HG03571 (cell line): ENCODE results near the gene PDSS2.
"Not testable (repeated sequence)": the region's sequence is repeated elsewhere in the genome, so short reads cannot be mapped to it uniquely, and the experiment has no call there.

Source experiments
- ATAC-seq: cut with Tn5 transposase; IDR thresholded peaks from one replicate; pipeline ENCODE4 v1.9.1; 2021; ENCODE audit not compliant: unreplicated experiment

PDSS2 gene

DNA sequence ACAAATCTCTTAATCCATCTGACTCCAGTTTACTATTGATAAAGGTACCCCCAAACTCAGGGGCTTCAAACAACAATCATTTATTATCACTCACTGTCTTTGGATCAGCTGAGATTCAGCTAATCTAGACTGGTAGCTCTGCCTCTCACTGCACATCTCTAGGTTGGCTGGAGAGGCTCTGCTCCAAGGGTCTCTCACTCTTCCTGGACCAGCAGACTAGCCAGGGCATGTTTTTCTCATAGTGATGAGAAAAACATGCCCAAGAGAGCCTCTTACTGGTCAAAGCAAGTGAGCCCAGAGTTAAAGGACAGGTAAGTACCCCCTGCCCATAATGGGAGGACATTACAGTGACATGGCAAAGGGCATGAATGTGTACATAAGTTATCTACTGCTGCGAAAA lies 228.9 kb downstream of the PDSS2 start:
- no peak for ATAC-seq

DNA sequence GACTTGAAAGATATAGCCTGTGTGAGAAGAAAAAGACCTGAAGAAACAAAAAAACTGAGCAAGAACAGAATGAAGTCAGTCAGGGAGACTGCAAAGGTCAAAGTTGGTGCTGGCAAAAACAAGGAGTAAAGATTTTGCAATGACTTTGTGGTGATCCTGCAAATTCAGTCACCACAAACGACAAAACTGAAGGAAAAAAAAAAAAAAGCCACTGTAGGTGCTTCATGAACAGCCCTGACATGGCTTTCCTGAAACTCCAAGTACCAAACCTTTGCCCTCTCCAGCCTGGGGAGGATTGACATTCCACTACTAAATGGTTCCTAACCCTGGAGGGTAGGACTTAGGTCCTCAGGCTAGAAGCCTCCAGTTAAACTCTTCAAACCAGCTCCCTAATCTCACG lies 229.3 kb downstream of the PDSS2 start:
- ATAC-seq = no peak

GRCh38 chr6:107228754-107229153 lies 230.6 kb downstream of the PDSS2 start:
- no peak for ATAC-seq

GRCh38 chr6:107221519-107221918 lies 237.8 kb downstream of the PDSS2 start:
- ATAC-seq = no peak

DNA sequence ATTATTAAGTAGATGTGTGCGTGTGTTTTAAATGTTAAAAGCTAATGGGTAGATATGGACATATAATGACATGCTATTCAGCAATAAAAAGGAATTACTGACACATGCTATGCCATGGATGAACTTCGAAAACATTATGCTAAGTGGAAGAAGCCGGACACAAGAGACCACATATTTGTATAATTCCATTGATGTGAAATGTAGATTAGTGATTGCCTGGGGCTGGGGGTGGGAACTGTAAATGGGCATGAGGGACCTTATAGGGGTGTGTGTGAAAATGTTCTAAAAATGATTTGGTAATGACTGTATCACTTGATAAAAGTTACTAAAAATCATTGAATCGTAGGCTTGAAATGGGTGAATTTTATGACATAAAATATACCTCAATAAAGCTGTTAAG lies 239.5 kb downstream of the PDSS2 start:
- ATAC-seq = no peak

- no peak for ATAC-seq
Observed at GRCh38 chr6:107218142-107218541, 241.2 kb downstream of the PDSS2 start.

DNA sequence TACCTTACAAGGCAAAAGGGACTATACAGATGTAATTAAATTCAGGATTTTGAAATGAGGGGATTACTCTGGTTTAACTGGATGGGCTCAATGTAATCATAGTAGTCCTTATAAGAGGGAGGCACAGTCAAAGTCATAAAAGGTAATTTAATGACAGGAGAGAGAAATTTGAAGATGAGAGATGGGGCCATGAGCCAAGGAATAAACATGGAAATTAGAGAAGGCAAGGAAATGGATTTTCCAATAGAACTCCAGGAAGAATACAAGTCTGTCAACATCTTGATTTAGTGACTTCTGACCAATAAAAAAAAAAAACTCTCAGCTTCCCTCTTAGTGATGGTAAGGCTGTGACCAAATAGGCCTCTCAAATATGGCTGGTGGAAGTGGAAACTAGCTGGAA lies 242.1 kb downstream of the PDSS2 start:
- ATAC-seq = no peak

DNA sequence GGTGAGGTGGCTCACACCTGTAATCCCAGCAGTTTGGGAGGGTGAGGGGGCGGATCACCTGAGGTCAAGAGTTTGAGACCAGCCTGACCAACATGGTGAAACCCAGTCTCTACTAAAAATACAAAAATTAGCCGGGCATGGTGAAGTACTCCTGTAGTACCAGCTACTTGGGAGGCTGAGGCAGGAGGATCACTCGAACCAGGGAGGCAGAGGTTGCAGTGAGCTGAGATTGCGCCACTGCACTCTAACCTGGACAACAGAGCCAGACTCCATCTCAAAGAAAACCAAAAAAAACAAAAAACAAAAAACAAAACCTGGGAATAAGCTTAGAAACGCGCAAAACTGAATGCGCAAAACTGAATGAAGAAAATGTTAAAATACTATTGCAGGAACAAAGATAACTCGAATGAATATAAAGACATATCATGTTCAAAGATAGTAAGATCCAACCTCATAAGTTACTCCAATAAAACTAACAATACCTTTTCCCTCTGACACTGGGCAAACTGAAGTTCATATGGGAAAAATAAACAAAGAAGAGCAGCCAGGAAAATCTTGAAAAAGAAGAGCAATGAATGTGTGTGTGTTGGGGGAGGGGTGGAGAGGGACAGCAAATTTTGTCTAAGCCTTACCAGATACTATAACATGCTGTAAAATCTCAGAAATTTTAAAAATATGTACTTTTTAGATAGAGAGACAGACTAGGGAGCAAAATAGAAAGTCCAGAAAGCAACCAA lies 243.0 kb downstream of the PDSS2 start:
- no peak for ATAC-seq

DNA sequence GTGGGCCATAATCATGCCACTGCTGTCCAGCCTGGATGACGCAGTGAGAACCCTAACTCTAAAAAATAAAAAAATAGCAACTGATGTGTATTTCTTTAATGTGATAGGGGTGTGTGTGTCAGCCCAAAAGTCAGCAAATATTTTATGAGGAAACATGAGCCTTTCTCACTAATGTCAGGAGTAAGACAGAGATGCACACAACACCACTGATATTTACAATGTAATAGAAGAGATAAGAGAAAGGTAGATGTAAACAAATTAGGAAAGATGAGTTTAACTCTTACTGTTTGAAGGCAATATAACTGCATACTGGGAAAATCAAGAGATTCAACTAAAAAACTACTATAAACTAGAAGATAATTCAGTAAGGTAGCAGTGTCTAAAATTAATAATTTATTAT lies 244.0 kb downstream of the PDSS2 start:
- no peak for ATAC-seq

DNA sequence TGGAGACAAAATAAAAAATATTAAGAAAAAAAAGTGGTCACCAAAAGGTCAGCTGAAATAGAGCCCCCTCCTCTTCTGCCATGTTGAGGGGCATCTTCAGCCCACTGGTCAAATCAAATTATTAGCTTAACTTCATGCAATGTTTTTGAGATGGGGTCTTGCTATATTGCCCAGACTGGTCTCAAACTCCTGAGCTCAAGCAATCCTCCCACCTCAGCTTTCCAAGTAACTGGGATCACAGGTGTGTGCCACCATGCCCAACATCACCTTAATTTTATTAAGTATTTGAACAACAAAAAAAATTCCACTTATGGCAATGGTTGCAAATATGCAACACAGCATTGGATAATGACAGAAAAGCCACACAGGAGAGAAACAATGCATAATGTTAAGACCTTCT lies 244.7 kb downstream of the PDSS2 start:
- ATAC-seq = no peak

- ATAC-seq = no peak
Observed at GRCh38 chr6:107209406-107210305, 249.7 kb downstream of the PDSS2 start.

DNA sequence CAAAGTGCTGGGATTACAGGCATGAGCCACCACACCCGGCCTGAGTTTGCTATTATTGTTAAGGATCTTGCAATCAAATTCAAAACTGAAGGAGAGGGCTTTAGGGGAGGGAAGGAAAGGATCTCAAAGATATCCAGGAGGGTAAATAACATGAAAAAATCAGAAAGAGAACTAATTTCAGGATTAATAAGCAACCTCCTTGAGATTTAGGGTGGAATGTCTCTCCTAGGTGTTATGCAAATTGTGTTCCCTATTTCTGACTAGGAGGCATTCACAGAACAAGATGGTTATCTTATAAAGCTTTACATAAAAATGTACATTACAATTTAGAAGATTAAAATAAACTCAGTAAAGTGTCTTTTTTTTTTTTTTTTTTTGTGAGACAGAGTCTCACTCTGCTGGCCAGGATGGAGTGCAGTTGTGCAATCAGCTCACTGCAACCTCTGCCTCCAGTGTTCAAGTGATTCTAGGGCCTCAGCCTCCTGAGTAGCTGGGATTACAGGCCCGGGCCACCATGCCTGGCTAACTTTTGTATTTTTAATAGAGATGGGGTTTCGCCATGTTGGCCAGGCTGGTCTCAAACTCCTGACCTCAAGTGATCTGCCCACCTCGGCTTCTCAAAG lies 252.0 kb downstream of the PDSS2 start:
- ATAC-seq = no peak

DNA sequence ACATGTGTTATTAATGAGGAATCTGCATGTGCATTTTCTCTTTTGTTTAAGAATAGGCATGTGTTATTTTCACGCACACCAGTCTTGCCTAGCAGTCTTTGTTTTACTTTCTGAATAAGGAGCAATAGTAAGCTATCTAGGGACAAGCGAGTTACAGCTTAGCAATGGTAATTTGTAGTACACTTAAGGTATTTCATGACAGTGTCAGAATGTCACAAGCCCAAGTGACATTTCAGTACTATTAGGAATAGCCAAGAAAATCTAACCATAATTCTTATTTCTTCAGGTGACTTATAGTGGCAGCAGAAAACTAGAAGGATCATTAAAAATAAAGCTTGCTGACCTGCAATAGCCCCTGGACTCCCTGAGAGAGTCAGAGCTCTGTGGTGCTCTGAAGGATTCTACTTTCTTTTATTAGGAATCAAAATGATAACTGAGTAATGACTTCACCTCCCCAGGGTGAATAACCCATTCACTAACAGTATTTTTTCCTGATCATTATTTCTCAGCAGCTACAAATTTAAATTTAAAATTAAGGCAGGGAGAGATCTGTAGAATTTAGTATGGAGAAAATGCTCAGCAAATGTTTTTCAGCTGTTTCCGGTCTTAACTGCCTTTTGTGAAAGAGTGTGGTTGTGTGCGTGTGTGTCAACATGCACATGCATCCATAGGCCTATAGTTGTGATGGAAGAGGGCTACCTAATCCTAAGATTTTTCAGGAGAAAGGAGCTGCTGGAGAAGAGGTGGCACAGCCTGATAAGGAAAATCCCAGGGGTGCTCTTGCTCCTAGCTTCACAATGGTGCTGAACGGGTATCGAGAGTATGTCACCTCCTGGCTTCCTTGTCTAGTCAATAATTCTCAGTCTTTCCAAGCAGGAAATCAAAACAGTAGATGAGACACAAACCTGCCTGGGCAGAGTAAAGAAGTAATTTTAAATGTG lies 254.0 kb downstream of the PDSS2 start:
- ATAC-seq = no peak

- no peak for ATAC-seq
Observed at GRCh38 chr6:107202876-107203468, 256.4 kb downstream of the PDSS2 start.

- ATAC-seq = no peak
Observed at GRCh38 chr6:107198631-107199416, 260.5 kb downstream of the PDSS2 start.

DNA sequence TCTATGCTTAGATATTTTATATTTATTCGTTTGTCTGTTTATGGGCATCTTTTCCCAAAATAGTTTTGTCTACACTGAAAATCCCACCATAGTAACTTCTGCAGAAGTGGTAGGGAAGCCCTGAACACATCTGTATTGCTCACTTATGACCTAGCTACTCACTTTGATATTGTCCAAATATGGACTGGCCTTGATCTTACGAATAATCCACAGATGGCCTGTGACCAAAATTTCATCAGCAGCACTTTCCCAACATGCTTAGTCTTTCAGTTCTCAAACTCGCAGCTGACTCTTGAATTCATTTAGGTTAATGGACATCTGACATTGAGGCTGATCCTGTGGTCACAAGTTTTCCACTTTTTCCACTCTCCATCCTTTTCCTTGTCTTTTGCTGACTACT lies 263.2 kb downstream of the PDSS2 start:
- no peak for ATAC-seq

- ATAC-seq = not testable (repeated sequence)
Observed at GRCh38 chr6:107194723-107195122, 264.6 kb downstream of the PDSS2 start.

DNA sequence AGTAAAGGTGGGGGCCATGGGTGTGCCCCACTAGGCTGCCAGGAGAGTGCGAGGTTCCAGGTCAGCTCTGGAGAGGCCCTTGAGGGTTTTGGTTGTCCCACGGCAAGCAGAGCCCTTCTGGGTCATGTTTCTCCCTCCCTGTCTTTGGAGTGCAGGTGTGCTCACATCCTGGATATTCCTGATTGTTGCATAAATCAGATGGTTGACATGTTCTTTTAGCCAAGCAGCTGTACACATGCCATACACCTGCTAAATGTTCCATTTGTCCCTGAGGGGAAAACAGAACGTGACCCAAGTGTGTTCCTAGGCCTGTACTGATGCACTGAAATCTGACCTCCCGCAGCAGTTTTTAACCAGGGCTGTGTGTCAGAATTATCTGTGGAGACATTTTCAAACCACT lies 266.5 kb downstream of the PDSS2 start:
- ATAC-seq = no peak

GRCh38 chr6:107187630-107188029 lies 271.7 kb downstream of the PDSS2 start:
- ATAC-seq = no peak

- no peak for ATAC-seq
Observed at GRCh38 chr6:107186047-107186446, 273.3 kb downstream of the PDSS2 start.
